ENCODE measurements around the gene DNAH2.

DNA sequence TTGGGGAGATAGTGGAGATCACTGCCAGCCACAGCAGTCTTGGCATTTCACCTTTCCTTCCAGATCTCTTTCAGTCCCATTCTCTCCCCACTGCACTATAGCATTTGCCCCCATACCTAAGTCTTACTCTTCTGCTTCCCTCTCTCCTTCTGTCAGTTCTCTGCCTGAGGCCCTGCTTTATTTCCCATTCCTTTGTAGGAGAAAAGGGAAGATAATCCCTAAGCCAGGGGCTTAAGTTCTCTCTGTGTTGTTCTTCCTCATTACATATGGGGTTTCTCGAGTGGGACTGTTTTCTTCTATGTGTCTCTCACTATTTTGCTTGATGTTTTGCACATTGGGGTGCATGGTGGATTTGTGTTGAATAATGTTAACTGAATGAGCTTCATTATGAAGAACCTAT, 122.9 kb downstream of the DNAH2 start:
- TF ChIP-seq, protein P1, sequence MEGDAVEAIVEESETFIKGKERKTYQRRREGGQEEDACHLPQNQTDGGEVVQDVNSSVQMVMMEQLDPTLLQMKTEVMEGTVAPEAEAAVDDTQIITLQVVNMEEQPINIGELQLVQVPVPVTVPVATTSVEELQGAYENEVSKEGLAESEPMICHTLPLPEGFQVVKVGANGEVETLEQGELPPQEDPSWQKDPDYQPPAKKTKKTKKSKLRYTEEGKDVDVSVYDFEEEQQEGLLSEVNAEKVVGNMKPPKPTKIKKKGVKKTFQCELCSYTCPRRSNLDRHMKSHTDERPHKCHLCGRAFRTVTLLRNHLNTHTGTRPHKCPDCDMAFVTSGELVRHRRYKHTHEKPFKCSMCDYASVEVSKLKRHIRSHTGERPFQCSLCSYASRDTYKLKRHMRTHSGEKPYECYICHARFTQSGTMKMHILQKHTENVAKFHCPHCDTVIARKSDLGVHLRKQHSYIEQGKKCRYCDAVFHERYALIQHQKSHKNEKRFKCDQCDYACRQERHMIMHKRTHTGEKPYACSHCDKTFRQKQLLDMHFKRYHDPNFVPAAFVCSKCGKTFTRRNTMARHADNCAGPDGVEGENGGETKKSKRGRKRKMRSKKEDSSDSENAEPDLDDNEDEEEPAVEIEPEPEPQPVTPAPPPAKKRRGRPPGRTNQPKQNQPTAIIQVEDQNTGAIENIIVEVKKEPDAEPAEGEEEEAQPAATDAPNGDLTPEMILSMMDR (IDR thresholded peaks at IDR 0.05), result no peak
- TF ChIP-seq POLR2AphosphoS5 (IDR thresholded peaks at IDR 0.05; ENCODE audit: low read depth, low read length), result no peak
